Epithelial cell of esophagus (primary cell): Measurements from ENCODE around the gene TMEM38B.
A peak's percentile ranks its signal among the peaks of the same experiment; 100 is the strongest.

Source experiments
- DNase-seq: peaks from one replicate; pipeline ENCODE4 v3.0.0; 2010; ENCODE audit warnings: low read depth
- H3K4me3 ChIP-seq: 2 replicates; pipeline ENCODE4 v1.5.1; 2011; ENCODE audit warnings: mild to moderate bottlenecking, low read length, control low read depth
- CTCF ChIP-seq: IDR thresholded peaks from 2 replicates; pipeline ENCODE4 v1.5.1; 2011; ENCODE audit warnings: low read depth, mild to moderate bottlenecking, low read length, control low read depth, inconsistent platforms; ENCODE audit not compliant: insufficient read depth; ENCODE audit errors: missing control alignments

The TMEM38B gene

DNA sequence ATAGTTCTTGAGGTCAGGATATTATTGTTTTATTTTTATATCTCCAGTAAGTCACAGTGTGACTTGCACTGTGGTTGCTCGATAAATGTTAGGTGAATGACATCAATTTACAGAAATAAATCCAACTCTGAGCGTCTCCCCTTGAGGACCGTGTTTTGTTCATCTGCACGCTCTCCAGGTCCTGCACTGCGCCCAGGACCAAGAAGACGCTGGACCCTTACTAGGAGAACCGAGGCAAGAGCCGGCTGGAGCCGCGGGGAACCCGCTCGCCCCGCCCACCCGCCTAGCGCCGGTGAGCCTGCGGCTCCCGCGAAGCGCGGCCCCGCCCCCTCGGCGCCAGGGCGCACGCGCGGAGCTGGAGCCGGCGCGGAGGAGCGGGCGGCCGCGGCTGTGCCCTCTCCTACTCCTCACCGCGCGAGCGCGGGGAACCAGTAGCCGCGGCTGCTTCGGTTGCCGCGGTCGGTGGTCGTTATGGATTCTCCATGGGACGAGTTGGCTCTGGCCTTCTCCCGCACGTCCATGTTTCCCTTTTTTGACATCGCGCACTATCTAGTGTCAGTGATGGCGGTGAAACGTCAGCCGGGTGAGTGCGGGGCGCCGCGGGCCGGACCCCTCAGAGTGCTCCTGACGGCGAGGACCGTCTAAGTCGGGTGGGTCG, at the start of gene TMEM38B:
TSS of gene TMEM38B (plus strand) at position 352 of the 658 bp plus-strand sequence. CDS start at position 472, 120 bp downstream.
- peak; percentile 80 for DNase-seq
- peak within 1 kb of the TSS; percentile 74 for H3K4me3 ChIP-seq
- TF ChIP-seq CTCF: no peak

DNA sequence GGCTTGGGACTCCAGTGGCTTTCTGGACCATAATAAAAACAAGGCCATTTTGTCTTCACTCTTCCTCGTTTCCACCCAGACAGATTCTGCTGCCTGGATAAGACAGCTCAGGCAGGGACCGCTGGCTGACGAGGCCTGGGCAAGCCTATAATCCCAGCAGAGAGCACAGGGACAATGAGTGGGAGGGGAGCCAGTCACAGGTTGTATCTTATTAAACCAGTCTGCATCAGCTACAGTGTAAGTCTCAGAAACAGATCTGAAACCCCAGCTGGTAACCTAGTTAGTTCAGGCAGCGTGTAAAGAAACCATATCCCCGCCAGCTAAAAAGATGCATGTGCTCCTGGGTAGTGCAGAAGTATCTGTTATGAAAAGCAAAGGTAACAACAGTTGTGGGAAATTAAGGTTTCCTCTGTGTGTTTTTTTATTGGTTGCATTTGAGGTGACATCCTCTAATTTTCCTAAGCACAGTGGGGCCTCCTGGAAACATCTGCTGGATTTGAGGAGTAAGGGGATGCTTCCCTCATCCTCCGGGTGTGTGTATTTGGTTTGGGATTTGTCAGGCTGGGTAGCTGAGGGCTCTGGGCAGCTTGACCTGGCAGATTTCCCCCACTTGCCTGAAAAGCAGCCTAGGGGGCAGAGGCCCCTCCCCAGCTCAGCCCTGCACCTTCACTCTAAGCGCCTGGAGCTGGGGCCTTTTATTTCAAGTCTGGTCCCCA, 47.3 kb upstream of the TMEM38B start:
- DNase-seq: no peak
- no peak for TF ChIP-seq CTCF

DNA sequence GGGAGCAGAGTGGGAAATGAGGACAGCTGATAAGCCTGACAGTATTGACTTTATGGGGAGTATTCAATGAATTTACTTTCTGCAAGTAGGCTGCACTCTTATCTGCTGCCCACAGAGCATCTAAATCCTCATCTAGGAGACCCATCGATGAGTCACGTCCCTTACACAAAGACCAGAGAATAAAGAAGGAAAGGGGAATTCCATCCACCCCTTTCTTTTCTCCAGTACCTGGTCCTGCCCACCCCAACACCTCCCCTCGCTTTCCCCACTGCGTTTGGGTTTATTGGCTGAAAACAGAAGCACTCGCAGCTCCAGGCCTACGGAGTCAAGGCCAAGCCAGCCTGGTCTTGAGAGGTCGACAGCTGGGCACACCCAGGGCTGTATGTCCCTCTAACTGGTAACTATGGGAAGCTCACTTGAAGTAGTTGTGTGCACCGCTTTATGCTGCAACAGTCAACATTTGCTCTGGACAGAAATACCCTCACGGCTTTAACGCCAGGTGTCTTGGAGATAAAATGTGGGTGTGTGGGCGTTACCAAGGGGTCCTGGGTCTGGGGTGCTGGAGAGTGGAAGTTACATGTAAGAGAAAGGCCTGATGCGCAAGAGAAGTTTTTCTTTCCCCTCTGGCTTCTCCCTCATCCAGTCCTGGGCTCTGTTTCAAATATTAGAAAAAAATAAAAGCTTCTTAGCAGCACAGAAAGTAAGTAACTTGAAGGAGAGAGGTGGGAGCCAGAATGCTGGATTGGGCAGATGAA, 46.6 kb upstream of the TMEM38B start:
- TF ChIP-seq CTCF: no peak
- DNase-seq: peak; percentile 18
- no peak overlapping the region for H3K4me3 ChIP-seq

More for the DNA sequence above, 47.3 kb upstream of the TMEM38B start:
- no peak overlapping the region for H3K4me3 ChIP-seq

- TF ChIP-seq CTCF: no peak
- no peak overlapping the region for H3K4me3 ChIP-seq
- DNase-seq: no peak
Measured at GRCh38 chr9:105651806-105652205, 42.5 kb upstream of the TMEM38B start.

DNA sequence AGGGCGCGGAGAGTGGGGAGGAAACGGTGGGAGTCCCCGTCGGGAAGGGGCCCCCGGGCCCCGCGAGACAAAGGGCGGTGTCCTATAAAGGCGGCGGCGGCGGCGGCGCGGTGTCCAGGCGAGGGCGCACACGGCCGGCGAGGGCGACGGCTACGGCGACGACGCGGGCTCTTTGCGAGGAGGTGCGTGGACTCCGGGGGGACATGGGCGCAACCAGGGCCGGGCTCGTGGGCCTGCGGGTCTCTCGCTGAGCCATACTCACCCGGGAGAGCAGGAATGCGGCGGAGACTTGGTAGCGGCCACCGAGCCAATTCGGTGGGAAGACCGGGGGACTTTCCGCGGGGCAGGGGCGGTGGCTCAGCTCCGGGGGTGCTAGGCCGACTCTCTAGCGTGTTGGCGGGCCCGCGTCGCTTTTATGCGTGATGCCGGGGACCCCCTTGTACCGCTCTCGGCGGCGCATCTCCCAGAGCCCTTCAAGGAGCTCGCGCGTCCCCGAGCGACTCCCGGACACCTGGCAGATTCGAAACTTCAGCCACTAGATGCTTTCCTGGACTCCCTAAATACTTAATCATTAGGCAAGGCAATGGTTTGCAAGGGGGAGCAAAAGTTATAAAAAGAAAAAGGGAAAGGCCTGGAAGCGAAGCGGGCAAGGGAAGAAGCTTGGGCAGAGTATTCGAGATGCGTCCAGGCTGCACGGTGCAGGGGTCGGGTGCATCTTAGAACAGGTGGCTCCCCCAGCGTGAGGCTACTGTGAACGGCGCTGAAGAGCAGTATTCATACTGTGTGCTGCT, 38.0 kb upstream of the TMEM38B start:
- peak overlapping the region; percentile 45 for H3K4me3 ChIP-seq
- TF ChIP-seq CTCF: no peak
- peak; percentile 17 for DNase-seq

GRCh38 chr9:105658351-105658750, 36.0 kb upstream of the TMEM38B start:
- no peak for TF ChIP-seq CTCF
- H3K4me3 ChIP-seq: no peak overlapping the region
- no peak for DNase-seq
